Measurements from ENCODE around the gene RBBP8NL. TPM values are rescaled to one million over a fixed set of nuclear protein-coding genes. Genes with fewer than 3 reads are reported as not detected.

Gene RBBP8NL
- total RNA-seq, 4 donors from 2014 or later, result not detected

- intact Hi-C loops (cut with DNase I), result no loop called here
- H3K4me3 ChIP-seq, result no peak overlapping the region
- H3K4me1 ChIP-seq, result peaks cover 3 to 17% (median 16%) of the 10 kb centered on the region in 4 donors
- no peak overlapping the region for H3K27ac ChIP-seq (replicated peaks in 1 of 4)
- H3K9me3 ChIP-seq, result no peaks in the 10 kb centered on the region
- H3K36me3 ChIP-seq, result no peaks in the 10 kb centered on the region
- no peak for DNase-seq (ENCODE audit: extremely low spot score)
- WGBS, result 87% methylated on average over 12 of the region's 12 CpGs
- TF ChIP-seq EP300 (IDR thresholded peaks at IDR 0.05) (no peak), POLR2AphosphoS5 (IDR thresholded peaks at IDR 0.05) (no peak), CTCF (IDR thresholded peaks at IDR 0.05) (no peak), POLR2A (IDR thresholded peaks at IDR 0.05; ENCODE audit: low read depth) (no peak)
- peaks cover 4 to 98% (median 21%) of the 10 kb centered on the region in 4 donors for H3K27me3 ChIP-seq
Observed at GRCh38 chr20:62470459-62470858, 43.1 kb upstream of the RBBP8NL start.

GRCh38 chr20:62470001-62470400 lies 42.7 kb upstream of the RBBP8NL start:
- DNase-seq (ENCODE audit: extremely low spot score), result no peak
- Histone ChIP-seq H3K36me3 (no peaks in the 10 kb centered on the region), H3K27ac (replicated peaks in 1 of 4) (no peak overlapping the region), H3K9me3 (no peaks in the 10 kb centered on the region), H3K4me3 (no peak overlapping the region), H3K4me1 (peaks cover 3 to 12% (median 11%) of the 10 kb centered on the region in 4 donors), H3K27me3 (peaks cover 4 to 98% (median 16%) of the 10 kb centered on the region in 4 donors)
- 44% methylated on average over 18 of the region's 18 CpGs for WGBS
- TF ChIP-seq EP300 (IDR thresholded peaks at IDR 0.05) (no peak), POLR2A (IDR thresholded peaks at IDR 0.05; ENCODE audit: low read depth) (no peak), CTCF (IDR thresholded peaks at IDR 0.05) (no peak), POLR2AphosphoS5 (IDR thresholded peaks at IDR 0.05) (no peak)
- intact Hi-C loops (cut with DNase I), result no loop called here

DNA sequence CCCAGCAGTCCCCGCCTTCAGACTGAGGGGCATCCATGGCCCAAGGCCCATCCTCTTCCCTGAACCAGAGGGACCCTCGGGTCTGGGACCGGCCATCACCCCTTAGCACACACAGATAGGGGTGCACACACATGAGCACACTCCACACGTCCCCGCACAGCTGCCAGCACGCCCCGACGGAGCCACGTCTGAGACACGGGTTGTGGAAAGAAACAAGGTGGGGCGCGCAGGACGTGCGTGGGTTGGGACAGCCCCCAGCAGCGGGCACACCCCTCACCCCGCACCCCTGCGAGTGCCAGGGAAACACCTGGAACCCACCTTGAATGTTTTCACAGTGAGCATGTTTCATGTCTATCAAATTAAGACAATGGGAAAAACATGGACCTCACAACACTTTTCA lies 42.0 kb upstream of the RBBP8NL start:
- Histone ChIP-seq H3K27ac (replicated peaks in 1 of 4) (no peak overlapping the region), H3K4me1 (peaks cover 3 to 6% (median 5%) of the 10 kb centered on the region in 4 donors), H3K27me3 (peaks cover 3 to 92% (median 11%) of the 10 kb centered on the region in 4 donors), H3K36me3 (no peaks in the 10 kb centered on the region), H3K9me3 (no peaks in the 10 kb centered on the region), H3K4me3 (no peak overlapping the region)
- no peak for DNase-seq (ENCODE audit: extremely low spot score)
- intact Hi-C loops (cut with DNase I), result no loop called here
- WGBS, result 80% methylated on average over 17 of the region's 17 CpGs
- TF ChIP-seq CTCF (IDR thresholded peaks at IDR 0.05) (no peak), EP300 (IDR thresholded peaks at IDR 0.05) (no peak), POLR2A (IDR thresholded peaks at IDR 0.05; ENCODE audit: low read depth) (no peak), POLR2AphosphoS5 (IDR thresholded peaks at IDR 0.05) (no peak)

GRCh38 chr20:62466806-62467537 lies 39.6 kb upstream of the RBBP8NL start:
- no peaks in the 10 kb centered on the region for H3K4me1 ChIP-seq
- H3K27me3 ChIP-seq, result peaks cover 0 to 72% (median 0%) of the 10 kb centered on the region in 4 donors
- 83% methylated on average over 19 of the region's 19 CpGs for WGBS
- TF ChIP-seq POLR2A (IDR thresholded peaks at IDR 0.05; ENCODE audit: low read depth), result no peak
- TF ChIP-seq EP300 (IDR thresholded peaks at IDR 0.05), result no peak
- TF ChIP-seq POLR2AphosphoS5 (IDR thresholded peaks at IDR 0.05), result no peak
- no peak for DNase-seq (ENCODE audit: extremely low spot score)
- intact Hi-C loops (cut with DNase I), result no loop called here
- no peak overlapping the region for H3K27ac ChIP-seq (replicated peaks in 1 of 4)
- H3K4me3 ChIP-seq, result no peak overlapping the region
- no peaks in the 10 kb centered on the region for H3K9me3 ChIP-seq
- no peaks in the 10 kb centered on the region for H3K36me3 ChIP-seq

- no peak overlapping the region for H3K4me3 ChIP-seq
- DNase-seq (ENCODE audit: extremely low spot score), result no peak
- H3K27me3 ChIP-seq, result peaks cover 0 to 69% (median 0%) of the 10 kb centered on the region in 4 donors
- no peak overlapping the region for H3K27ac ChIP-seq (replicated peaks in 1 of 4)
- WGBS, result 93% methylated on average over 22 of the region's 48 CpGs
- no peaks in the 10 kb centered on the region for H3K9me3 ChIP-seq
- intact Hi-C loops (cut with DNase I), result no loop called here
- TF ChIP-seq POLR2A (IDR thresholded peaks at IDR 0.05; ENCODE audit: low read depth) (no peak), POLR2AphosphoS5 (IDR thresholded peaks at IDR 0.05) (no peak), EP300 (IDR thresholded peaks at IDR 0.05) (no peak), CTCF (IDR thresholded peaks at IDR 0.05) (no peak)
- H3K36me3 ChIP-seq, result no peaks in the 10 kb centered on the region
- H3K4me1 ChIP-seq, result no peaks in the 10 kb centered on the region
Observed at GRCh38 chr20:62466072-62466760, 38.9 kb upstream of the RBBP8NL start.

Data from esophagus muscularis mucosa (tissue), 4 donors.